T-helper 2 cell (primary cell): ENCODE results near the gene NR1H3.
"Not testable (repeated sequence)": the region's sequence is repeated elsewhere in the genome, so short reads cannot be mapped to it uniquely, and the experiment has no call there.

ENCODE experiments used
- DNase-seq, 5 experiments: peaks; one replicate each; pipeline versions ENCODE4 v3.0.0 to v3.0.0-alpha.2; 2012 to 2022

The NR1H3 gene

DNA sequence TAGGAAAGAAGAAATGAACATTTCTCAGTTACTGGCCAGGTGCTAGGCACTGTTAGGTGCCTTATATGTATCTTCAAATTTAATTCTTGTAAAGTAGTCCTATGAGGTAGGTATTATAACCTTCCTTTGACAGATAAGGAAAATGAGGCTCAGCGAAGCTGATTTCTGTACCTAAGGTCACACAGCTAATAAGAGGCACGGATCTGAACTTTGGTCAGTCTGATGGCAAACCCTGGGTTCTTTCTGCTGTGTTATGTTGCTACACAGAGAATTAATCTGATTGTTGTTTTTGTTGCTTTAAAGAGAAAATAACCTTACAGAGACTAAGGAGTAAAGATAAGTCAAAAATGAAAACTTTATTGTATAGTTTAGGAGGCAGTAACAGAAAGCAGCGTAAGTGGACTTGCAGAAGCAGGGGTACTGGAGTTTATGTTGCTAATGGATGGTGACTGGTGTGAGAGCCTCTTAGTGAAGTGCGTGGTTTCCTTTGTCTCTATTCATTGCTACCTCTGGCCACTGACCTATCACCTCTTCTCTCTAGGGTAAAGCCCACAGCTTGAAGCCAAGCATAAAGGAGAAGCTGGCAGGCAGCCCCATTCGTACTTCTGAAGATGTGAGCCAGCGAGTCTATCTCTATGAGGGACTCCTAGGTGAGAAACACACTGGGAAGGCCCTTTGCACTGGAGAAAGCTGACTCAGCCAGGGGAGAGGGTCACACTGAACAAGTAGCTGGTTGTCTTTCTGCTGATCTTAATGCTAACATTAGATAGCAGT, 50.4 kb downstream of the NR1H3 start:
- no peak for DNase-seq

GRCh38 chr11:47314992-47315391, 57.2 kb downstream of the NR1H3 start:
- no peak for DNase-seq

- not testable (repeated sequence) for DNase-seq
Observed at GRCh38 chr11:47316501-47316900, 58.7 kb downstream of the NR1H3 start.

GRCh38 chr11:47317064-47317828, 59.5 kb downstream of the NR1H3 start:
- DNase-seq, result no peak

- no peak for DNase-seq
Observed at GRCh38 chr11:47318166-47318565, 60.4 kb downstream of the NR1H3 start.
